ENCODE measurements around the gene PTMS. TPM values are rescaled to one million over a fixed set of nuclear protein-coding genes. Genes with fewer than 3 reads are reported as not detected.

The PTMS gene
- total RNA-seq, 6 donors from 2014 or later: 142 to 463 (median 224) TPM

DNA sequence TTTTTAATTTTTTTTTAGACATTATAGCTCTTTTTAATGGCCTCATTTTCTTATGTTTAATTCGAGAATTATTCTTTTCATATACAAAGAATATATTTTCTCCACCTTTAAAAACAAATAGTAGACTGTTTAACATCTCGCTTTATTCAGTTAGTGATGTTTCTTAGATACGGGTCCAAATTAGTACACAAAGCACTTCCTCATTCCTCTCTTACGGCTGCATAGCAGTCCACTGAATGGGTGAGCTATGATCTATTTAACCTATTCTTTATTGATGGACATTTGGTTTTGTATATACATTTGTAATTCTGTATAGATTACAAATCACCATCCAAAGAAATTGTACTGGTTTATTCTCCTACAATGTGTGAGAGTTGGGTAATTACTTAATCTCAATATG is 47.2 kb downstream of the PTMS start:
- no peak overlapping the region for H3K27ac ChIP-seq
- ATAC-seq (ENCODE audit: low FRiP score in 2 of 2): no peak
- TF ChIP-seq POLR2A (IDR thresholded peaks at IDR 0.05) (no peak), EP300 (IDR thresholded peaks at IDR 0.05) (no peak), POLR2AphosphoS5 (IDR thresholded peaks at IDR 0.05) (no peak)
- TF ChIP-seq, protein P1, sequence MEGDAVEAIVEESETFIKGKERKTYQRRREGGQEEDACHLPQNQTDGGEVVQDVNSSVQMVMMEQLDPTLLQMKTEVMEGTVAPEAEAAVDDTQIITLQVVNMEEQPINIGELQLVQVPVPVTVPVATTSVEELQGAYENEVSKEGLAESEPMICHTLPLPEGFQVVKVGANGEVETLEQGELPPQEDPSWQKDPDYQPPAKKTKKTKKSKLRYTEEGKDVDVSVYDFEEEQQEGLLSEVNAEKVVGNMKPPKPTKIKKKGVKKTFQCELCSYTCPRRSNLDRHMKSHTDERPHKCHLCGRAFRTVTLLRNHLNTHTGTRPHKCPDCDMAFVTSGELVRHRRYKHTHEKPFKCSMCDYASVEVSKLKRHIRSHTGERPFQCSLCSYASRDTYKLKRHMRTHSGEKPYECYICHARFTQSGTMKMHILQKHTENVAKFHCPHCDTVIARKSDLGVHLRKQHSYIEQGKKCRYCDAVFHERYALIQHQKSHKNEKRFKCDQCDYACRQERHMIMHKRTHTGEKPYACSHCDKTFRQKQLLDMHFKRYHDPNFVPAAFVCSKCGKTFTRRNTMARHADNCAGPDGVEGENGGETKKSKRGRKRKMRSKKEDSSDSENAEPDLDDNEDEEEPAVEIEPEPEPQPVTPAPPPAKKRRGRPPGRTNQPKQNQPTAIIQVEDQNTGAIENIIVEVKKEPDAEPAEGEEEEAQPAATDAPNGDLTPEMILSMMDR (IDR thresholded peaks at IDR 0.05): no peak
- WGBS, 2 donors: 42 to 49% methylated on average over 4 of the region's 4 CpGs
- H3K4me1 ChIP-seq: no peaks in the 10 kb centered on the region
- no peaks in the 10 kb centered on the region for H3K27me3 ChIP-seq
- no peak for DNase-seq
- H3K9me3 ChIP-seq: no peaks in the 10 kb centered on the region
- H3K4me3 ChIP-seq: no peak overlapping the region
- peaks cover 0 to 10% (median 1%) of the 10 kb centered on the region in 4 donors for H3K36me3 ChIP-seq

GRCh38 chr12:6816598-6816997 is 50.4 kb downstream of the PTMS start:
- Histone ChIP-seq H3K4me3 (no peak overlapping the region), H3K27me3 (no peaks in the 10 kb centered on the region), H3K9me3 (no peaks in the 10 kb centered on the region), H3K27ac (no peak overlapping the region), H3K4me1 (peaks cover 6 to 9% (median 7%) of the 10 kb centered on the region in 4 donors), H3K36me3 (peaks cover 0 to 10% (median 2%) of the 10 kb centered on the region in 4 donors)
- ATAC-seq (ENCODE audit: low FRiP score in 2 of 2) (no peak), DNase-seq (no peak)
- WGBS, 2 donors: 41 to 66% methylated on average over 3 of the region's 3 CpGs
- TF ChIP-seq, protein P1 (IDR thresholded peaks at IDR 0.05): no peak
- no peak for TF ChIP-seq EP300 (IDR thresholded peaks at IDR 0.05)
- no peak for TF ChIP-seq POLR2A (IDR thresholded peaks at IDR 0.05)
- no peak for TF ChIP-seq POLR2AphosphoS5 (IDR thresholded peaks at IDR 0.05)

- H3K27me3 ChIP-seq: peaks cover 0 to 2% (median 0%) of the 10 kb centered on the region in 4 donors
- no peak overlapping the region for H3K4me3 ChIP-seq
- no peak for DNase-seq
- no peak for ATAC-seq (ENCODE audit: low FRiP score in 2 of 2)
- H3K9me3 ChIP-seq: no peaks in the 10 kb centered on the region
- no peak overlapping the region for H3K27ac ChIP-seq
- peaks cover 11 to 14% (median 12%) of the 10 kb centered on the region in 4 donors for H3K4me1 ChIP-seq
- H3K36me3 ChIP-seq: peaks cover 0 to 10% (median 2%) of the 10 kb centered on the region in 4 donors
- WGBS, 2 donors: 92 to 93% methylated on average over 8 of the region's 8 CpGs
- TF ChIP-seq POLR2AphosphoS5 (IDR thresholded peaks at IDR 0.05) (no peak), POLR2A (IDR thresholded peaks at IDR 0.05) (no peak)
Measured at GRCh38 chr12:6817098-6817497, 50.9 kb downstream of the PTMS start.

DNA sequence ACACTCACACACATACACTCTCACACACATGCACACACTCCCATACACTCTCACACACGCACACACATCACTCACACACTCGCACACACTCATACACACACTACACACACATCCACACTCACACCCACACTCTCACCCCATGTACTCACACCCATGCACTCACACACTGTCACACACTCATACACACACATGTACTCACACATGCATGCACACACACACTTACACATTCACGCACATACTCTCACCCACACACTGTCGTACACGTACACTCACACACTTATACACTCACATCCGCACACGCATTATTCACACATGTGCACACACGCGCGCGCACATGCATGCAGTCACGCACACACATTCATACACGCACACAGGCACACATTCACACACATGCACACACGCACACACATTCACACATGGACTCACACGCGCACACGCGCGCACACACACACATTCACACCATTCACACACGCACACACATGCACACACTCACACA is 51.5 kb downstream of the PTMS start:
- TF ChIP-seq POLR2A (IDR thresholded peaks at IDR 0.05) (no peak), POLR2AphosphoS5 (IDR thresholded peaks at IDR 0.05) (no peak), EP300 (IDR thresholded peaks at IDR 0.05) (no peak)
- TF ChIP-seq, protein P1 (IDR thresholded peaks at IDR 0.05): no peak
- H3K27ac ChIP-seq: no peak overlapping the region
- peaks cover 0 to 2% (median 0%) of the 10 kb centered on the region in 4 donors for H3K27me3 ChIP-seq
- DNase-seq (no peak), ATAC-seq (ENCODE audit: low FRiP score in 2 of 2) (no peak)
- peaks cover 0 to 10% (median 2%) of the 10 kb centered on the region in 4 donors for H3K36me3 ChIP-seq
- peaks cover 12 to 18% (median 15%) of the 10 kb centered on the region in 4 donors for H3K4me1 ChIP-seq
- WGBS, 2 donors: 84 to 96% methylated on average over 18 to 20 of the region's 20 CpGs
- no peaks in the 10 kb centered on the region for H3K9me3 ChIP-seq
- no peak overlapping the region for H3K4me3 ChIP-seq

DNA sequence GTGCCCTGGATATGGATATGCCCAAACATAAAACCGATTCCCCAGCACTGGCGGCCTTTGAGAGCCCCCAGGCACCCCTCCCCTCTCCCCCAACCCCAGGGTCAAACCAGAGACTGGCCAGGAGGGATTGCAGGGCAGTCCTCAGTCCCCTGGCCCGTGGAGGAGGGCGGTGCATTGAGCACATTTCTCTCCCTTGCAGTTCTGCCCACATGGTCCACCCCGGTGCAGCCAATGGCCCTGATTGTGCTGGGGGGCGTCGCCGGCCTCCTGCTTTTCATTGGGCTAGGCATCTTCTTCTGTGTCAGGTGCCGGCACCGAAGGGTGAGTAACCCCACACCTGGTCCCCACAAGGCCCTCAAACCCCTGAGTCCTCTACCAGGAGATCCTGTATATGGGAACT is 52.1 kb downstream of the PTMS start:
- WGBS, 2 donors: 70 to 86% methylated on average over 3 to 10 of the region's 10 CpGs
- ATAC-seq (ENCODE audit: low FRiP score in 2 of 2): no peak

GRCh38 chr12:6818645-6819044 is 52.5 kb downstream of the PTMS start:
- Histone ChIP-seq H3K27ac (no peak overlapping the region), H3K4me1 (peaks cover 12 to 18% (median 15%) of the 10 kb centered on the region in 4 donors), H3K4me3 (no peak overlapping the region), H3K27me3 (peaks cover 0 to 2% (median 0%) of the 10 kb centered on the region in 4 donors), H3K36me3 (peaks cover 0 to 10% (median 2%) of the 10 kb centered on the region in 4 donors), H3K9me3 (no peaks in the 10 kb centered on the region)
- WGBS, 2 donors: 76 to 97% methylated on average over 4 to 5 of the region's 5 CpGs
- TF ChIP-seq, protein P1 (IDR thresholded peaks at IDR 0.05): no peak
- TF ChIP-seq POLR2A (IDR thresholded peaks at IDR 0.05) (no peak), POLR2AphosphoS5 (IDR thresholded peaks at IDR 0.05) (no peak), EP300 (IDR thresholded peaks at IDR 0.05) (no peak)
- DNase-seq (no peak), ATAC-seq (ENCODE audit: low FRiP score in 2 of 2) (no peak)

More for the DNA sequence above, 52.1 kb downstream of the PTMS start:
- H3K9me3 ChIP-seq: no peaks in the 10 kb centered on the region
- no peak overlapping the region for H3K4me3 ChIP-seq
- peaks cover 0 to 2% (median 0%) of the 10 kb centered on the region in 4 donors for H3K27me3 ChIP-seq
- H3K36me3 ChIP-seq: peaks cover 0 to 10% (median 2%) of the 10 kb centered on the region in 4 donors
- DNase-seq: peak; percentile 34 to 69
- no peak for TF ChIP-seq POLR2AphosphoS5 (IDR thresholded peaks at IDR 0.05)
- no peak overlapping the region for H3K27ac ChIP-seq
- peaks cover 12 to 18% (median 15%) of the 10 kb centered on the region in 4 donors for H3K4me1 ChIP-seq

All from upper lobe of left lung (tissue), 6 donors.